Upper lobe of left lung (tissue), 6 donors: ENCODE data around the gene SLC5A2. TPM values are rescaled to one million over a fixed set of nuclear protein-coding genes. Genes with fewer than 3 reads are reported as not detected.

ENCODE experiments used
- ATAC-seq, 2 donors: fragments of 200-7000 bp; cut with Tn5 transposase; one replicate each; pipeline ENCODE4 v1.9.1; 2022; ENCODE audit warnings: mild to moderate bottlenecking in 2 of 2, moderate library complexity in 2 of 2; ENCODE audit not compliant: low FRiP score in 2 of 2
- DNase-seq, 2 donors: peaks; one replicate each; pipeline ENCODE4 v3.0.0-alpha.2; 2019 to 2020
- H3K27ac ChIP-seq, 4 donors: fragments of 200-600 bp; sonication (generic); one replicate each; pipeline ENCODE4 v1.5.1; 2016 to 2019
- H3K27me3 ChIP-seq, 4 donors: fragments of 200-600 bp; sonication (generic); one replicate each; pipeline ENCODE4 v1.5.1; 2017 to 2019
- H3K36me3 ChIP-seq, 4 donors: fragments of 200-600 bp; sonication (generic); one replicate each; pipeline ENCODE4 v1.5.1; 2016 to 2019
- H3K4me1 ChIP-seq, 4 donors: fragments of 200-600 bp; sonication (generic); one replicate each; pipeline ENCODE4 v1.5.1; 2018 to 2019
- H3K4me3 ChIP-seq, 4 donors: fragments of 200-600 bp; sonication (generic); one replicate each; pipeline ENCODE4 v1.5.1; 2017 to 2019; ENCODE audit warnings: mild to moderate bottlenecking in 2 of 4, moderate library complexity in 1 of 4
- H3K9me3 ChIP-seq, 4 donors: fragments of 200-600 bp; sonication (generic); one replicate each; pipeline ENCODE4 v1.5.1; 2018 to 2019
- CTCF ChIP-seq, 6 experiments: fragments of 450-650 bp in 4 of 6; fragments of 200-600 bp in 2 of 6; sonication (generic) in 2 of 6; IDR thresholded peaks; one replicate each; pipeline ENCODE4 v1.5.1; 2016 to 2019; ENCODE audit warnings: antibody characterized with exemption in 6 of 6
- EP300 ChIP-seq, 4 donors: sonication (generic); formaldehyde crosslinking; IDR thresholded peaks; one replicate each; pipeline ENCODE4 v1.5.1; 2017; ENCODE audit warnings: antibody characterized with exemption in 4 of 4, control low read depth in 2 of 4
- POLR2A ChIP-seq, 4 donors: fragments of 450-650 bp; IDR thresholded peaks; one replicate each; pipeline ENCODE4 v1.5.1; 2016 to 2017; ENCODE audit warnings: antibody characterized with exemption in 4 of 4, mild to moderate bottlenecking in 2 of 4
- POLR2AphosphoS5 ChIP-seq, 2 donors: sonication (generic); formaldehyde crosslinking; IDR thresholded peaks; one replicate each; pipeline ENCODE4 v1.5.1; 2017; ENCODE audit warnings: antibody characterized with exemption in 2 of 2
- WGBS, 2 donors: methylation state at CpG; one replicate each; pipeline ENCODE4 v1.1.5; 2017 to 2018; 5-methylcytosine and 5-hydroxymethylcytosine counted together
- total RNA-seq, 6 donors: library from RNA; depleted of rRNA in 4 of 6; stranded (reverse); fragments of >200 nt in 4 of 6; gene quantifications; one replicate each; pipeline versions ENCODE4 v1.1.0 to v1.2.1, GENCODE V29; 2016 to 2021
- donor health status: DM: no; HTN: no; CAD: no; lungs with moderate emphysema.
- donor health status: DM: no; HTN: yes; CAD: no; lungs with severe emphysema.

The SLC5A2 gene
- total RNA-seq, 6 donors from 2014 or later: 0.84 to 3.3 (median 1.2) TPM

GRCh38 chr16:31473264-31473984 lies 9.5 kb upstream of the SLC5A2 start:
- DNase-seq (no peak), ATAC-seq (no peak)
- WGBS, 2 donors: 91 to 93% methylated on average over 13 to 17 of the region's 17 CpGs
- peak overlapping the region in 1 of 4 donors; percentile 68 for H3K4me3 ChIP-seq
- H3K4me1 ChIP-seq: peaks cover 21 to 59% (median 30%) of the 10 kb centered on the region in 4 donors
- H3K27me3 ChIP-seq: no peaks in the 10 kb centered on the region
- TF ChIP-seq POLR2A (IDR thresholded peaks at IDR 0.05) (no peak), CTCF (IDR thresholded peaks at IDR 0.05) (no peak)
- H3K36me3 ChIP-seq: peaks cover 0 to 50% (median 14%) of the 10 kb centered on the region in 4 donors
- H3K27ac ChIP-seq: peak overlapping the region in 2 of 4 donors; percentile 92 to 98
- H3K9me3 ChIP-seq: no peaks in the 10 kb centered on the region

GRCh38 chr16:31474173-31474714 lies 8.7 kb upstream of the SLC5A2 start:
- H3K4me3 ChIP-seq: no peak overlapping the region
- H3K27ac ChIP-seq: no peak overlapping the region
- peaks cover 21 to 59% (median 30%) of the 10 kb centered on the region in 4 donors for H3K4me1 ChIP-seq
- H3K9me3 ChIP-seq: no peaks in the 10 kb centered on the region
- 81 to 87% methylated on average over 12 of the region's 12 CpGs for WGBS, 2 donors
- no peaks in the 10 kb centered on the region for H3K27me3 ChIP-seq
- no peak for ATAC-seq
- DNase-seq: no peak
- H3K36me3 ChIP-seq: peaks cover 0 to 50% (median 14%) of the 10 kb centered on the region in 4 donors
- no peak for TF ChIP-seq POLR2AphosphoS5 (IDR thresholded peaks at IDR 0.05)
- no peak for TF ChIP-seq CTCF (IDR thresholded peaks at IDR 0.05)
- no peak for TF ChIP-seq POLR2A (IDR thresholded peaks at IDR 0.05)
- no peak for TF ChIP-seq EP300 (IDR thresholded peaks at IDR 0.05)

- H3K27ac ChIP-seq: no peak overlapping the region
- peaks cover 21 to 59% (median 30%) of the 10 kb centered on the region in 4 donors for H3K4me1 ChIP-seq
- TF ChIP-seq POLR2AphosphoS5 (IDR thresholded peaks at IDR 0.05) (no peak), POLR2A (IDR thresholded peaks at IDR 0.05) (no peak), CTCF (IDR thresholded peaks at IDR 0.05) (no peak), EP300 (IDR thresholded peaks at IDR 0.05) (no peak)
- no peaks in the 10 kb centered on the region for H3K27me3 ChIP-seq
- 89 to 94% methylated on average over 12 of the region's 12 CpGs for WGBS, 2 donors
- ATAC-seq (no peak), DNase-seq (no peak)
- H3K36me3 ChIP-seq: peaks cover 0 to 50% (median 14%) of the 10 kb centered on the region in 4 donors
- H3K4me3 ChIP-seq: no peak overlapping the region
- no peaks in the 10 kb centered on the region for H3K9me3 ChIP-seq
These were observed 7.9 kb upstream of the SLC5A2 start for GRCh38 chr16:31474773-31475738.

DNA sequence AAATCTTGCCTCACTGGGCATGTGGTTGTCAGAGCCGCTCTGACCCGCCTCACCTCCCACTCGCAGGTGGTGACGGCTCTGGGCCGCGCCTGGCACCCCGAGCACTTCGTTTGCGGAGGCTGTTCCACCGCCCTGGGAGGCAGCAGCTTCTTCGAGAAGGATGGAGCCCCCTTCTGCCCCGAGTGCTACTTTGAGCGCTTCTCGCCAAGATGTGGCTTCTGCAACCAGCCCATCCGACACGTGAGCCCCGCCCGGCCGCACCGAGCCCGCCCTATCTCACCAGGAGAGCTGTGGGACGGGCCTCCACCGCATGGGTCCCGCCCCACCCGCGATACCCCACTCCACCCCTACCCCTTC lies 7.0 kb upstream of the SLC5A2 start:
- ATAC-seq: no peak
- peak overlapping the region in 3 of 4 donors; percentile 46 to 60 (median 56) for H3K4me3 ChIP-seq
- TF ChIP-seq POLR2A (IDR thresholded peaks at IDR 0.05) (no peak), CTCF (IDR thresholded peaks at IDR 0.05) (no peak), EP300 (IDR thresholded peaks at IDR 0.05) (no peak), POLR2AphosphoS5 (IDR thresholded peaks at IDR 0.05) (no peak)
- H3K36me3 ChIP-seq: peaks cover 0 to 50% (median 14%) of the 10 kb centered on the region in 4 donors
- WGBS, 2 donors: 79 to 82% methylated on average over 15 to 16 of the region's 26 CpGs
- no peaks in the 10 kb centered on the region for H3K9me3 ChIP-seq
- H3K27me3 ChIP-seq: no peaks in the 10 kb centered on the region
- H3K4me1 ChIP-seq: peaks cover 21 to 54% (median 37%) of the 10 kb centered on the region in 4 donors
- DNase-seq: peak; percentile 64 to 88
- peak overlapping the region; percentile 8 to 95 (median 84) for H3K27ac ChIP-seq
